Breast epithelium (tissue), 3 donors: ENCODE data around the gene RHBDL3.

ENCODE experiments used
- POLR2A ChIP-seq: fragments of 450-650 bp; IDR thresholded peaks from one replicate; pipeline ENCODE4 v1.6.1; 2016; ENCODE audit warnings: antibody characterized with exemption, mild to moderate bottlenecking, moderate library complexity
- POLR2AphosphoS5 ChIP-seq, 3 donors: sonication (generic); formaldehyde crosslinking; IDR thresholded peaks; one replicate each; pipeline ENCODE4 v1.6.1; 2017; ENCODE audit warnings: antibody characterized with exemption in 3 of 3
- TF ChIP-seq, protein P1 (sequence below), 3 donors: fragments of 450-650 bp; IDR thresholded peaks; one replicate each; pipeline ENCODE4 v1.5.1; 2016 to 2017; ENCODE audit warnings: antibody characterized with exemption in 3 of 3, mild to moderate bottlenecking in 3 of 3, moderate library complexity in 3 of 3

DNA sequence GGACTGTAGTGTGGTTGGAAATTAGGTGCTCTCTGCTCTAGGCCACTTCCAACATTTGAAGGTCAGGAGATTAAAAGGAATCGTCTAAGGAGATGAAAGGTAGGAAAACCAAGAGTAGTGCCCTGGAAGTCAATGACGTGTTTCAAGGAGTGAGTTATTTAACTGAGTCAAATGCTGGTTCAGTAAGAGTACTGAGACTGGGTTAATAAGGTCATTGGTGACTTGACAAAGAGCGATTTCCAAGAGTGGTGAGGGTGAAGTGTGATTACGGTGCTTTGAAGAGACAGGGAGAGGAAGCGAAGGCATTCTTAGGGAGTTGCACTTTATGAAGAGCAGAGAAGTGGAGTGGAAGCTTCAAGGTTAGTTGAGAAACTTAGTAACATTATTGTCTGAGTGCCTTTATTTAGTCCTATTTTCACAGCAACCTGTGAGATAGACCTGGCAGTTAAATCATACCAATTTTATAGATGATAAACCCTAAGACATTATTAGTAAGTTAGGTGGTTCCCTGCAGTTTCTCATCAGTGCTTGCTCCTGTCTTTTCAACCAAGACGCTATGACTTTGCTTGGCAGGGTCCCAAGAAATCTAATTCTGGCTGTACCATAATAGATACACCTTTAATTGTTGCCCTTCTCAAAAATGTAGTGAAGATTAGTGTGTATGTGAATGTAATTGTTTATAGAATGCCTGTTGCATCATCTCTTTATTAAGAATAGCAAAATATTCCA, 90.2 kb downstream of the RHBDL3 start:
- TF ChIP-seq, protein P1, sequence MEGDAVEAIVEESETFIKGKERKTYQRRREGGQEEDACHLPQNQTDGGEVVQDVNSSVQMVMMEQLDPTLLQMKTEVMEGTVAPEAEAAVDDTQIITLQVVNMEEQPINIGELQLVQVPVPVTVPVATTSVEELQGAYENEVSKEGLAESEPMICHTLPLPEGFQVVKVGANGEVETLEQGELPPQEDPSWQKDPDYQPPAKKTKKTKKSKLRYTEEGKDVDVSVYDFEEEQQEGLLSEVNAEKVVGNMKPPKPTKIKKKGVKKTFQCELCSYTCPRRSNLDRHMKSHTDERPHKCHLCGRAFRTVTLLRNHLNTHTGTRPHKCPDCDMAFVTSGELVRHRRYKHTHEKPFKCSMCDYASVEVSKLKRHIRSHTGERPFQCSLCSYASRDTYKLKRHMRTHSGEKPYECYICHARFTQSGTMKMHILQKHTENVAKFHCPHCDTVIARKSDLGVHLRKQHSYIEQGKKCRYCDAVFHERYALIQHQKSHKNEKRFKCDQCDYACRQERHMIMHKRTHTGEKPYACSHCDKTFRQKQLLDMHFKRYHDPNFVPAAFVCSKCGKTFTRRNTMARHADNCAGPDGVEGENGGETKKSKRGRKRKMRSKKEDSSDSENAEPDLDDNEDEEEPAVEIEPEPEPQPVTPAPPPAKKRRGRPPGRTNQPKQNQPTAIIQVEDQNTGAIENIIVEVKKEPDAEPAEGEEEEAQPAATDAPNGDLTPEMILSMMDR (IDR thresholded peaks at IDR 0.05): no peak
- TF ChIP-seq POLR2AphosphoS5 (IDR thresholded peaks at IDR 0.05) (no peak), POLR2A (no peak)
